PC-3 (cell line): ENCODE data around the gene ALDH3B2.

Experiments
- EZH2 ChIP-seq: fragments of 300-600 bp; sonication (generic); IDR thresholded peaks from one replicate; pipeline ENCODE4 v1.6.1; 2017; ENCODE audit warnings: antibody characterized with exemption, mild to moderate bottlenecking, low read length; ENCODE audit not compliant: unreplicated experiment
- TF ChIP-seq, protein P1 (sequence below): fragments of 300-600 bp; sonication (generic); conservative IDR thresholded peaks from 2 replicates; pipeline ENCODE4 v1.5.1; 2017; ENCODE audit warnings: antibody characterized with exemption, low read depth, mild to moderate bottlenecking, low read length

DNA sequence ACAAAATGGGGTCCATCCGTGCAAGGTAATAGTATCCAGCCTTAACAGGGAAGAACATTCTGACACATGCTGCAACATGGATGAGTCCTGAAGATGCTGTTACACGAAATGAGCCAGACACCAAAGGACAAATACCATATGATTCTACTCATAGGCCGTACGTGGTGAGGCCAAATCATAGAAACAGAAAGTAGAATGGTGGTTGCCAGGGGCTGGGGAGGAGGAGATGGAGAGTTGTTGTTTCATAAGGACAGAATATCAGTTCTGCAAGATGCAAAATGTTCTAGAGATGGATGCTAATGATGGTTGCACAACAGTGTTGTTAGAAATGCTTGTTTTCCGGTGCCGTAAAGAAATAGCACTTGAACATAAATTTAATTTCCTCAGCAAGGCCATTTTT, 37.5 kb downstream of the ALDH3B2 start:
- TF ChIP-seq EZH2, result no peak
- TF ChIP-seq, protein P1, sequence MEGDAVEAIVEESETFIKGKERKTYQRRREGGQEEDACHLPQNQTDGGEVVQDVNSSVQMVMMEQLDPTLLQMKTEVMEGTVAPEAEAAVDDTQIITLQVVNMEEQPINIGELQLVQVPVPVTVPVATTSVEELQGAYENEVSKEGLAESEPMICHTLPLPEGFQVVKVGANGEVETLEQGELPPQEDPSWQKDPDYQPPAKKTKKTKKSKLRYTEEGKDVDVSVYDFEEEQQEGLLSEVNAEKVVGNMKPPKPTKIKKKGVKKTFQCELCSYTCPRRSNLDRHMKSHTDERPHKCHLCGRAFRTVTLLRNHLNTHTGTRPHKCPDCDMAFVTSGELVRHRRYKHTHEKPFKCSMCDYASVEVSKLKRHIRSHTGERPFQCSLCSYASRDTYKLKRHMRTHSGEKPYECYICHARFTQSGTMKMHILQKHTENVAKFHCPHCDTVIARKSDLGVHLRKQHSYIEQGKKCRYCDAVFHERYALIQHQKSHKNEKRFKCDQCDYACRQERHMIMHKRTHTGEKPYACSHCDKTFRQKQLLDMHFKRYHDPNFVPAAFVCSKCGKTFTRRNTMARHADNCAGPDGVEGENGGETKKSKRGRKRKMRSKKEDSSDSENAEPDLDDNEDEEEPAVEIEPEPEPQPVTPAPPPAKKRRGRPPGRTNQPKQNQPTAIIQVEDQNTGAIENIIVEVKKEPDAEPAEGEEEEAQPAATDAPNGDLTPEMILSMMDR, result no peak
